NCI-H526 (cell line): ENCODE results near the gene SBNO1.
"Not testable (repeated sequence)": the region's sequence is repeated elsewhere in the genome, so short reads cannot be mapped to it uniquely, and the experiment has no call there.

Experiments
- DNase-seq, 2 experiments: peaks; one replicate each; lab custom pipeline; 2025; lab: John Stamatoyannopoulos, UW

The SBNO1 gene

GRCh38 chr12:123364532-123365024 is at the start of gene SBNO1:
SBNO1 (minus strand) TSS chr12:123364847; CDS start chr12:123350441, 14,406 bp downstream.
- DNase-seq, result peak; percentile 88 to 95

- DNase-seq, result no peak
Measured at GRCh38 chr12:123410041-123410412, 45.4 kb upstream of the SBNO1 start.

- not testable (repeated sequence) for DNase-seq
Measured at GRCh38 chr12:123409284-123410040, 44.8 kb upstream of the SBNO1 start.

GRCh38 chr12:123408619-123409018 is 44.0 kb upstream of the SBNO1 start:
- not testable (repeated sequence) for DNase-seq

- DNase-seq, result not testable (repeated sequence)
Measured at GRCh38 chr12:123407934-123408333, 43.3 kb upstream of the SBNO1 start.

GRCh38 chr12:123407269-123407668 is 42.6 kb upstream of the SBNO1 start:
- DNase-seq, result not testable (repeated sequence)

- no peak for DNase-seq
Measured at GRCh38 chr12:123404581-123404980, 39.9 kb upstream of the SBNO1 start.

DNA sequence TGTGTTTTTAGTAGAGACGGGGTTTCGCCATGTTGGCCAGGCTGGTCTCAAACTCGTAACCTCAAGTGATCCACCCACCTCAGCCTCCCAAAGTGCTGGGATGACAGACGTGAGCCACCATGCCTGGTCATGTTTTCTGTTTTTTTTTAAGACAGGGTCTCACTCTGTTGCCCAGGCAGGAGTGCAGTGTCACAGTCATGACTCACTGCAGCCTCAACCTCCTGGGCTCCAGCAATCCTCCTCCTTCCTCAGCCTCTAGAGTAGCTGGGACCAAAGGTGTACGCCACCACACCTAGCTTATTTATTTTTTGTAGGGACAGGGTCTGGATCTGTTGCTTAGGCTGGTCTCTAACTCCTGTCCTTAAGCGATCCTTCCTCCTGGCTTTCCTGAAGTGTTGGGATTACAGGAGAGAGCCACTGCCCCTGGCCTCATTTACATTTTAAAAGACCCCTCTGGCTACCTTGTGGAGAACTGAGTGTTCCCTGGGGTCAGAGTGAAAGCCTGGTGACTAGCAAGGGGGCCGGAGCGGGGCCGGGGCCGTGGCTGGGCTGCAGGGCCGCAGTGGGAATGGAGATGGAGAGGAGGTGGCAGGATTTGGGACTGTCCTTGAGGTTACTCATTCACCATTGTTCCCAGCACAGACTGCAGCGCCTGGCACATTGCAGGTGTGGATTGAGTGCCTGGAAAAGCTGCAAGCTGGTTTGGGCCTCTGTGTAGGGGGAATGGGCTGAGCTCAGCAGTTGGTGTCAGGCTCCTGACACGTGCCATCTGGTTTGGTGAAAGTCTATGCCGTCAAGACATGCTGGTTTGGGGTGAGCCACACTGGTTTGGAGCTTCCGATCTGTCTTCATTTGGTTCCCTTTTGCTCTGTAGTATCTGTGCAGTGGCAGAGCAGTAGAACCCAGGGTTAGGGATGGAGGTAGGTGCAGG is 37.4 kb upstream of the SBNO1 start:
- no peak for DNase-seq

DNA sequence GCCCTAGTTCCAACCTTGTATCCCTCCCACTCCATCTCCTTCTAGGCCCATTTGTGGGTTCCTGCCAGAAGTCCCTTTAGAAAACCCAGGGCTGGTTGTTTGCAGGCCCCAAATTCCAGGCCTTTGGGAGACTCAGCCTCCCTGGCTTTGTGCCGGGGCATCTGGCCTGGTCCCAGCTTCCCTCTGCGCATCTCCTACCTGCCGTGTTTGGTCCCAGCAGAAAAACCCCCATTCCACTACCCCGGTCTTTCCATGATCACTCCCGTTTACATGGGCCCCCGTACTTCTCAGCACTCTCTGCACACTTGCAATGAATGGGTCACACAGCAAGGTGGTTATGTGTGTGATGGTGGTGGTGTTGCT is 34.6 kb upstream of the SBNO1 start:
- DNase-seq, result no peak

DNA sequence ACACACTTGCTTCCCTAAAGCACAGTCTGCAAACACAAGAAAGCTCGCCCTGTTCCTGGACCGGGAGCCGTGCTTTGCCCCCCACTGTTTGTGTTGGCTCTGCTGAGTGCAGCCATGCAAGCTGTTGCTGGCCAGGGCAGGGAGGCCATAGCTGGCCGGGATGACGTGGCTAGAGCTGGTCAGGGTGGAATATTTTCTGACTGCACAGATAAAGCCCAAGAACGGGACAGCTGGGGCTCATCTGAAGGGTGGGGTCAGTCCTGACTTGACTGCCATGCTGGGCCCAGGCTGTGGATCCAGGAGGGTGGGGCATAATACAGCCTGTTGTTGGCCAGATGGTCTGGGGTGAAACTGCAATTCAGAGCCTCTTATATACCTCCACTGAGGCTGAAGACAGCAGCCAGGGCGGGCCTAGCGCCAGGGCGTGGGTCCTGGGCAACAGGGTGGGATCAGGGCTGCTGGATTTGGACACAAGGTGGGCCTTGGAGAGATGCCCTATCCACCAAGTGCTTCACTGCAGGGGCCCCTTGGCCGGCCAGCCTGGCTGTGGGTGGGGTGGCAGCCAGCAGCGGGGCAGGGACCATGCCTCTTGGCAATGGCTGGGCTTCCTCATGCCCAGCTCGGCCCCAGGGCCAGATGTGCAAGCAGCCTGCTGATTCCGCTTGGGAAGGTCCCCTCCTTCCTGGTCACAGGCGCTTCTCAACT is 34.1 kb upstream of the SBNO1 start:
- no peak for DNase-seq

DNA sequence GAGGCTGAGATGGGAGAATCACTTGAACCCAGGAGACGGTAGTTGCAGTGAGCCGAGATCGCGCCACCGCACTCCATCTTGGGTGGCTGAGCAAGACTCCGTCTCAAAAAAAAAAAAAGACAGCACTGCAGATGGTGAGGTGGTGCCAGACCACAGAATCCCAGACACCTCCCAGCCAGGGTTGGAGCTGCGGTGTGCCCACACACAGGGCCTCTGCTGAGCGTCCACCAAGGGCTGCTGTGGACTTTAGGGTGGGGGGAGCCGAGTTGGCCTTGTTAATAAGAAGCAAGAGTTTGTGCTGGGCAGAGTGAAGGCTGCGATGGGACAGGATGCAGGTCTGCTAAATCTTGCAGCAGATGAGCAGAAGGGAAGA is 33.5 kb upstream of the SBNO1 start:
- no peak for DNase-seq

- DNase-seq, result no peak
Measured at GRCh38 chr12:123397400-123397799, 32.8 kb upstream of the SBNO1 start.

DNA sequence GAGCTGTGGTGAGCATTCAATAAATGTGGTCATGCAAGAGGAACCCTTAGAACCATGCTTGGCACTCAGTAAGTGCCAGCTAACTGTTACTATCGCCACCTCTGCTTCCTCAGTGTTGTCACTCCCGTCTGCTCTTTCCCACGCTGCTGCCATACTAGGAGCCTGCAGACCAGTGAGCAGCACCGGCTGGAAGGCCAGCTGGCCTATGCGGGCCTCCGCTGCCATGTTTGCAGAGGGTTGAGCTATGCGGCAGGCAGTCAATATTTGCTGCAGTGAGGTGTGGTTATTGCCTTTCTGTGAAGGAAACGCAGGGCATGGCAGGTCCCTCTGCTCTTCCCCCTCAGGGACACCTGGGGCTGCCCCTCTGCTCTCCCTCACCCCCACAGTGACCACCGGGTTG is 32.3 kb upstream of the SBNO1 start:
- no peak for DNase-seq

- DNase-seq, result no peak
Measured at GRCh38 chr12:123396543-123396942, 31.9 kb upstream of the SBNO1 start.

- DNase-seq, result no peak
Measured at GRCh38 chr12:123395236-123395635, 30.6 kb upstream of the SBNO1 start.

DNA sequence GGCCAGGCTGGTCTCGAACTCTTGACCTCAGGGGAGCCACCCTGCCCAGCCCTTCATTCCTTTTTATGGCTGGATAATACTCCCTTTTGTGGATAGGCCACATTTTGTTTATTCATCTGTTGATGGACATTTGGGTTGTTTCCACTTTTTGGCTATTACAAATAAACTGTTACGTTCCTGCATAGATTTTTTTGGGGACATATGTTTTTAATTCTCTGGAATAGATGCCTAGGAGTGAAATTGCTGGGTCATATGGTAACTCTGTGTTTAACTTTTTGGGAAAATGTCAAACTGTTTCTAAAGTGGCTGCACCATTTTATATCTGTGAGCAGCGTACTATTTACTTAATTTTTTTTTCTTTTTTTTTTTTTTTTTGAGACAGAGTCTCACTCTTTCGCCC is 29.1 kb upstream of the SBNO1 start:
- no peak for DNase-seq

DNA sequence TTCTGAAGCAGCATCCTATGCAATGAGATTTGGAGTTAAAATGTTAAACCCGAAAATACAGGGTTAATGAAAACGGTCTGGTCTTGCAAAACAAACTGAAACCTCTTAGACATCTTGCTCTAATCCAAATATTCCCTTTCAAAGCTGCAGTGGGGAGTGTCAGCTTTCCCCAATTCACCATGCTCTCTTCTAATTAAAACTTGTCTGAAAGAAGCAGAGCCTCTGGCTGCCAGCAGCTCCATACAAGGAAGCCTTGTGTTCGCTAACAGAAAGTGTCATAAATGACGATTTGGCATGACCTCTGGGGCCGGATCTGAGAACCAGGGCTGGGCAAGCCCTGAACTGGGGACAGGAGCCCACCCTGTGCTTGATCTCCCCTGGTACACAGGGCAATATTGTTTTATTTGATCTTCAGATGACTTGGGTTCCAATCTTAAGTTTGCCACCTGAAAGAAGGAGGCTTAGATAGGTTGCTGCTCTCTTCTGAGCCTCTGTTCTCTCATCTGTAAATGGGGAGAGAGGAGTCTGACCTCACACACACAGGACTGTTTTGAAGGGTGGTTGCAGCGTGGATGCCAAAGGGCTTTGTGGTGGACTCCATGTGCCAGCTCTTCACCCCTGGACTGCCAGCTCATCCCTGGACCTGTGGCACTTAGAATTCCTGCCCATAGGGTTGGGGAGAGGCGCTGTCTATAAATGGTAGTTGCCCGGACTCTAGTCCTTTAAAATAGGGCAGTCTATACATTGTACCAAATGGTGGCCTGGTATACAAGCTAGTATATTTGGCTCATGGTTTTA is 27.1 kb upstream of the SBNO1 start:
- DNase-seq, result no peak

- no peak for DNase-seq
Measured at GRCh38 chr12:123390498-123391426, 26.1 kb upstream of the SBNO1 start.

- DNase-seq, result peak in 1 of 2 experiments; percentile 55
Measured at GRCh38 chr12:123389560-123390351, 25.1 kb upstream of the SBNO1 start.
